HepG2 (cell line): ENCODE data around the gene SYNGR4. TPM values are rescaled to one million over a fixed set of nuclear protein-coding genes. Genes with fewer than 3 reads are reported as not detected.

Experiments
- ATAC-seq: fragments of 200-7000 bp; cut with Tn5 transposase; 3 replicates; pipeline ENCODE4 v1.9.1; 2020; ENCODE audit warnings: mild to moderate bottlenecking, moderate library complexity
- BruUV-seq: library from RNA; stranded (reverse); fragments of 400-500 nt; replicated peaks from 2 replicates; lab custom pipeline; 2021; lab: Mats Ljungman, UMichigan
- CTCF ChIA-PET: fragments of 300-600 bp; formaldehyde crosslinking; extraction: SDS; loops from one replicate; lab custom pipeline; 2021; ENCODE audit warnings: low total read pairs, inconsistent platforms, low intra/inter-chr PET ratio; lab: Yijun Ruan, JAX
- POLR2A ChIA-PET: fragments of 350-600 bp; sonication (Branson Sonifier 250); formaldehyde crosslinking; loops from one replicate; lab custom pipeline; 2020; ENCODE audit warnings: antibody characterized with exemption, inconsistent platforms; lab: Yijun Ruan, JAX
- DNase-seq: peaks from one replicate; pipeline ENCODE4 v3.0.0-alpha.2; 2015; ENCODE audit warnings: low spot score
- FAIRE-seq: peaks from 3 replicates; lab custom pipeline; 2011; peaks lifted over from hg19 to GRCh38; lab: Jason Lieb, UNC
- H2AFZ ChIP-seq: one replicate; pipeline ENCODE4 v1.6.1; 2011; ENCODE audit warnings: low read length, inconsistent platforms
- H3K27ac ChIP-seq: fragments of 300-600 bp; 3 replicates; pipeline ENCODE4 v1.8.0; 2011; ENCODE audit warnings: mixed run types, mild to moderate bottlenecking, mixed read lengths, low read length, inconsistent platforms; ENCODE audit not compliant: insufficient read depth; ENCODE audit errors: extremely low read length
- H3K27me3 ChIP-seq, 2 experiments: fragments of 200-600 bp in 1 of 2; 2 replicates in 1 of 2; 3 replicates in 1 of 2; pipeline versions ENCODE4 v1.6.0 to v1.8.0; 2011; ENCODE audit warnings: low read length in 2 of 2, mild to moderate bottlenecking in 2 of 2, moderate library complexity in 2 of 2, inconsistent platforms in 1 of 2; ENCODE audit not compliant: insufficient read depth in 2 of 2, control insufficient read depth in 1 of 2
- H3K36me3 ChIP-seq, 2 experiments: fragments of 200-600 bp in 1 of 2; replicated peaks in 1 of 2; 2 replicates in 1 of 2; 3 replicates in 1 of 2; pipeline versions ENCODE4 v1.5.1 to v1.8.0; 2011; ENCODE audit warnings: low read length in 2 of 2, inconsistent platforms in 1 of 2; ENCODE audit not compliant: insufficient read depth in 2 of 2, control insufficient read depth in 1 of 2
- H3K4me1 ChIP-seq: 2 replicates; pipeline ENCODE4 v1.5.1; 2012; ENCODE audit warnings: low read length, inconsistent platforms; ENCODE audit not compliant: insufficient read depth
- H3K4me2 ChIP-seq: 2 replicates; pipeline ENCODE4 v1.6.0; 2011; ENCODE audit warnings: low read depth, low read length, inconsistent platforms
- H3K4me3 ChIP-seq, 3 experiments: fragments of 200-600 bp in 1 of 3; sonication (generic), shearing (Covaris generic) in 1 of 3; replicated peaks in 1 of 3; 2 replicates each; pipeline ENCODE4 v1.5.1; 2011 to 2016; ENCODE audit warnings: low read length in 3 of 3, inconsistent platforms in 2 of 3, low read depth in 2 of 3, mild to moderate bottlenecking in 2 of 3, control low read depth in 1 of 3, mixed read lengths in 1 of 3; ENCODE audit not compliant: insufficient read depth in 1 of 3
- H3K79me2 ChIP-seq: one replicate; pipeline ENCODE4 v1.6.1; 2011; ENCODE audit warnings: low read length, inconsistent platforms; ENCODE audit not compliant: insufficient read depth
- H3K9ac ChIP-seq: 2 replicates; pipeline ENCODE4 v1.6.0; 2011; ENCODE audit warnings: mild to moderate bottlenecking, low read depth, low read length, inconsistent platforms; ENCODE audit not compliant: insufficient read depth
- H3K9me3 ChIP-seq: 2 replicates; pipeline ENCODE4 v1.5.1; 2012; ENCODE audit warnings: mild to moderate bottlenecking, low read length
- H4K20me1 ChIP-seq: 2 replicates; pipeline ENCODE4 v1.6.0; 2011; ENCODE audit warnings: inconsistent platforms, mild to moderate bottlenecking, low read length, moderate library complexity; ENCODE audit not compliant: insufficient read depth
- FOXK2 ChIP-seq: fragments of 450-650 bp; IDR thresholded peaks from 2 replicates; pipeline ENCODE4 v1.6.1; 2016
- PRDM15 ChIP-seq: sonication (generic); formaldehyde crosslinking; IDR thresholded peaks from 2 replicates; pipeline ENCODE4 v1.4.0; 2020; ENCODE audit warnings: missing genetic modification reagents
- TSC22D2 ChIP-seq: sonication (generic); formaldehyde crosslinking; IDR thresholded peaks from 2 replicates; pipeline ENCODE4 v1.5.1; 2020; ENCODE audit warnings: missing genetic modification reagents, mild to moderate bottlenecking, borderline replicate concordance
- ZNF12 ChIP-seq: sonication (generic); formaldehyde crosslinking; IDR thresholded peaks from 2 replicates; pipeline ENCODE4 v1.5.0; 2020; ENCODE audit warnings: missing genetic modification reagents
- ZNF512B ChIP-seq: sonication (generic); formaldehyde crosslinking; IDR thresholded peaks from 2 replicates; pipeline ENCODE4 v1.5.1; 2020; ENCODE audit warnings: missing genetic modification reagents, mild to moderate bottlenecking, borderline replicate concordance
- ZNF850 ChIP-seq: sonication (generic); formaldehyde crosslinking; conservative IDR thresholded peaks from 2 replicates; pipeline ENCODE4 v1.9.0; 2021; ENCODE audit warnings: mild to moderate bottlenecking, missing genetic modification reagents
- WGBS: methylation state at CpG from one replicate; pipeline ENCODE4 v1.1.6; 2017; ENCODE audit warnings: low lambda C conversion rate; 5-methylcytosine and 5-hydroxymethylcytosine counted together
- in situ Hi-C: cut with HindIII; loops from 2 replicates; pipeline ENCODE4 v1.10.0; 2017; ENCODE audit warnings: low pct_unique_long_range_greater_than_20kb; ENCODE audit not compliant: extremely low pct_ligation_motif_present
- intact Hi-C: fragments of 100-400 bp; cut with micrococcal nuclease; formaldehyde crosslinking; loops from one replicate; pipeline ENCODE4 v1.10.0; 2022; ENCODE audit not compliant: unreplicated experiment
- polyA plus RNA-seq, 8 experiments: library from polyadenylated mRNA; depleted of rRNA in 3 of 8; stranded (reverse) in 7 of 8; unstranded in 1 of 8; fragments of >200 nt; fragmentation: Illumina TruSeq in 4 of 8; extraction: Trizol in 4 of 8; gene quantifications; 2 replicates each; pipeline versions ENCODE4 v1.2.1 to v1.2.3, GENCODE V29; 2011 to 2016; ENCODE audit warnings: low read depth in 4 of 8, missing spikeins in 1 of 8, mixed read lengths in 1 of 8; ENCODE audit not compliant: insufficient read depth in 1 of 8
- total RNA-seq, 5 experiments: library from RNA; depleted of rRNA; stranded (reverse); fragments of >200 nt; fragmentation: Illumina TruSeq; extraction: Trizol; gene quantifications; 2 replicates each; pipeline ENCODE4 v1.2.3, GENCODE V29; 2016; ENCODE audit warnings: low read depth in 1 of 5
- TF ChIP-seq, protein P1 (sequence below): sonication (generic); formaldehyde crosslinking; IDR thresholded peaks from 2 replicates; pipeline ENCODE4 v1.4.0; 2020; ENCODE audit warnings: mild to moderate bottlenecking, missing genetic modification reagents

SYNGR4 gene
- total and polyA plus RNA-seq, 2 of the 13 experiments (the other 11 are each of a cell fraction or from before 2014, with no cell fraction given): not detected

GRCh38 chr19:48405850-48406249 is 41.7 kb downstream of the SYNGR4 start:
- H3K79me2 ChIP-seq: no peaks in the 10 kb centered on the region
- intact Hi-C loops (no loop called here), in situ Hi-C loops (no loop called here)
- ChIA-PET POLR2A (no interaction called here), CTCF (no interaction called here)
- no peaks in the 10 kb centered on the region for H3K36me3 ChIP-seq
- H3K9me3 ChIP-seq: no peaks in the 10 kb centered on the region
- no peaks in the 10 kb centered on the region for H4K20me1 ChIP-seq
- H3K4me2 ChIP-seq: no peak overlapping the region
- no peak overlapping the region for H3K4me3 ChIP-seq
- H2AFZ ChIP-seq: no peak overlapping the region
- 50% methylated on average over 13 of the region's 13 CpGs for WGBS
- H3K27ac ChIP-seq: no peak overlapping the region
- H3K9ac ChIP-seq: no peak overlapping the region
- H3K27me3 ChIP-seq: no peaks in the 10 kb centered on the region; a peak in 1 of 5 replicates
- FAIRE-seq: no peak
- ATAC-seq: no peak
- no peaks in the 10 kb centered on the region for H3K4me1 ChIP-seq
- no peak for DNase-seq
- BruUV-seq: no TSS peak
- no peak for TF ChIP-seq ZNF12
- TF ChIP-seq, protein P1, sequence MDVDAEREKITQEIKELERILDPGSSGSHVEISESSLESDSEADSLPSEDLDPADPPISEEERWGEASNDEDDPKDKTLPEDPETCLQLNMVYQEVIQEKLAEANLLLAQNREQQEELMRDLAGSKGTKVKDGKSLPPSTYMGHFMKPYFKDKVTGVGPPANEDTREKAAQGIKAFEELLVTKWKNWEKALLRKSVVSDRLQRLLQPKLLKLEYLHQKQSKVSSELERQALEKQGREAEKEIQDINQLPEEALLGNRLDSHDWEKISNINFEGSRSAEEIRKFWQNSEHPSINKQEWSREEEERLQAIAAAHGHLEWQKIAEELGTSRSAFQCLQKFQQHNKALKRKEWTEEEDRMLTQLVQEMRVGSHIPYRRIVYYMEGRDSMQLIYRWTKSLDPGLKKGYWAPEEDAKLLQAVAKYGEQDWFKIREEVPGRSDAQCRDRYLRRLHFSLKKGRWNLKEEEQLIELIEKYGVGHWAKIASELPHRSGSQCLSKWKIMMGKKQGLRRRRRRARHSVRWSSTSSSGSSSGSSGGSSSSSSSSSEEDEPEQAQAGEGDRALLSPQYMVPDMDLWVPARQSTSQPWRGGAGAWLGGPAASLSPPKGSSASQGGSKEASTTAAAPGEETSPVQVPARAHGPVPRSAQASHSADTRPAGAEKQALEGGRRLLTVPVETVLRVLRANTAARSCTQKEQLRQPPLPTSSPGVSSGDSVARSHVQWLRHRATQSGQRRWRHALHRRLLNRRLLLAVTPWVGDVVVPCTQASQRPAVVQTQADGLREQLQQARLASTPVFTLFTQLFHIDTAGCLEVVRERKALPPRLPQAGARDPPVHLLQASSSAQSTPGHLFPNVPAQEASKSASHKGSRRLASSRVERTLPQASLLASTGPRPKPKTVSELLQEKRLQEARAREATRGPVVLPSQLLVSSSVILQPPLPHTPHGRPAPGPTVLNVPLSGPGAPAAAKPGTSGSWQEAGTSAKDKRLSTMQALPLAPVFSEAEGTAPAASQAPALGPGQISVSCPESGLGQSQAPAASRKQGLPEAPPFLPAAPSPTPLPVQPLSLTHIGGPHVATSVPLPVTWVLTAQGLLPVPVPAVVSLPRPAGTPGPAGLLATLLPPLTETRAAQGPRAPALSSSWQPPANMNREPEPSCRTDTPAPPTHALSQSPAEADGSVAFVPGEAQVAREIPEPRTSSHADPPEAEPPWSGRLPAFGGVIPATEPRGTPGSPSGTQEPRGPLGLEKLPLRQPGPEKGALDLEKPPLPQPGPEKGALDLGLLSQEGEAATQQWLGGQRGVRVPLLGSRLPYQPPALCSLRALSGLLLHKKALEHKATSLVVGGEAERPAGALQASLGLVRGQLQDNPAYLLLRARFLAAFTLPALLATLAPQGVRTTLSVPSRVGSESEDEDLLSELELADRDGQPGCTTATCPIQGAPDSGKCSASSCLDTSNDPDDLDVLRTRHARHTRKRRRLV (CRISPR knock-in tag): no peak
- TF ChIP-seq FOXK2: no peak
- no peak for TF ChIP-seq TSC22D2
- TF ChIP-seq ZNF512B (CRISPR knock-in tag): no peak
- no peak for TF ChIP-seq PRDM15
- TF ChIP-seq ZNF850 (CRISPR knock-in tag): no peak
